Measurements from ENCODE around the gene PROCR. TPM values are rescaled to one million over a fixed set of nuclear protein-coding genes. Genes with fewer than 3 reads are reported as not detected.

The PROCR gene
- total RNA-seq, 1 donor from 2014 or later, result 36.2 TPM

- peaks cover 7% of the 10 kb centered on the region for H3K4me1 Mint-ChIP-seq (ENCODE audit: low read depth, unreplicated experiment)
- peaks cover 29% of the 10 kb centered on the region for H3K27me3 Mint-ChIP-seq (ENCODE audit: low read depth, unreplicated experiment)
- H3K36me3 ChIP-seq (ENCODE audit: insufficient read depth, low read length), result no peaks in the 10 kb centered on the region
- no peak for TF ChIP-seq EZH2 (IDR thresholded peaks at IDR 0.05; ENCODE audit: insufficient read depth, low read length)
- TF ChIP-seq, protein P1, sequence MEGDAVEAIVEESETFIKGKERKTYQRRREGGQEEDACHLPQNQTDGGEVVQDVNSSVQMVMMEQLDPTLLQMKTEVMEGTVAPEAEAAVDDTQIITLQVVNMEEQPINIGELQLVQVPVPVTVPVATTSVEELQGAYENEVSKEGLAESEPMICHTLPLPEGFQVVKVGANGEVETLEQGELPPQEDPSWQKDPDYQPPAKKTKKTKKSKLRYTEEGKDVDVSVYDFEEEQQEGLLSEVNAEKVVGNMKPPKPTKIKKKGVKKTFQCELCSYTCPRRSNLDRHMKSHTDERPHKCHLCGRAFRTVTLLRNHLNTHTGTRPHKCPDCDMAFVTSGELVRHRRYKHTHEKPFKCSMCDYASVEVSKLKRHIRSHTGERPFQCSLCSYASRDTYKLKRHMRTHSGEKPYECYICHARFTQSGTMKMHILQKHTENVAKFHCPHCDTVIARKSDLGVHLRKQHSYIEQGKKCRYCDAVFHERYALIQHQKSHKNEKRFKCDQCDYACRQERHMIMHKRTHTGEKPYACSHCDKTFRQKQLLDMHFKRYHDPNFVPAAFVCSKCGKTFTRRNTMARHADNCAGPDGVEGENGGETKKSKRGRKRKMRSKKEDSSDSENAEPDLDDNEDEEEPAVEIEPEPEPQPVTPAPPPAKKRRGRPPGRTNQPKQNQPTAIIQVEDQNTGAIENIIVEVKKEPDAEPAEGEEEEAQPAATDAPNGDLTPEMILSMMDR (IDR thresholded peaks at IDR 0.05; ENCODE audit: insufficient read depth, low read depth, low read length), result no peak
- peaks cover 7% of the 10 kb centered on the region for H3K4me1 ChIP-seq (ENCODE audit: insufficient read depth, low read length)
- FAIRE-seq (no peak), DNase-seq (ENCODE audit: low read depth) (no peak)
- H4K20me1 ChIP-seq (ENCODE audit: insufficient read depth, low read length), result peaks cover 4% of the 10 kb centered on the region
- peak overlapping the region; percentile 81 for H3K4me2 ChIP-seq (ENCODE audit: low read length)
- H3K27ac Mint-ChIP-seq (ENCODE audit: unreplicated experiment), result no peak overlapping the region
- no peaks in the 10 kb centered on the region for H3K9me3 ChIP-seq (ENCODE audit: insufficient read depth, low read depth, low read length)
- H3K9ac ChIP-seq (ENCODE audit: low read length), result no peak overlapping the region
- H3K36me3 Mint-ChIP-seq (ENCODE audit: low read depth, unreplicated experiment), result peaks cover 3% of the 10 kb centered on the region
- no peaks in the 10 kb centered on the region for H3K79me2 ChIP-seq (ENCODE audit: insufficient read depth, low read length)
- H3K4me3 ChIP-seq (ENCODE audit: insufficient read depth, low read depth, low read length), result no peak overlapping the region
- peak overlapping the region; percentile 86 for H3K4me3 Mint-ChIP-seq (ENCODE audit: unreplicated experiment)
- peaks cover 25% of the 10 kb centered on the region for H3K27me3 ChIP-seq (ENCODE audit: insufficient read depth, low read length)
- peaks cover 4% of the 10 kb centered on the region for H3K9me3 Mint-ChIP-seq (ENCODE audit: unreplicated experiment)
- H3K27ac ChIP-seq (ENCODE audit: low read depth, low read length), result no peak overlapping the region
- no peak overlapping the region for H2AFZ ChIP-seq (ENCODE audit: low read depth, low read length)
Observed at GRCh38 chr20:35225319-35226125, 53.6 kb downstream of the PROCR start.

DNA sequence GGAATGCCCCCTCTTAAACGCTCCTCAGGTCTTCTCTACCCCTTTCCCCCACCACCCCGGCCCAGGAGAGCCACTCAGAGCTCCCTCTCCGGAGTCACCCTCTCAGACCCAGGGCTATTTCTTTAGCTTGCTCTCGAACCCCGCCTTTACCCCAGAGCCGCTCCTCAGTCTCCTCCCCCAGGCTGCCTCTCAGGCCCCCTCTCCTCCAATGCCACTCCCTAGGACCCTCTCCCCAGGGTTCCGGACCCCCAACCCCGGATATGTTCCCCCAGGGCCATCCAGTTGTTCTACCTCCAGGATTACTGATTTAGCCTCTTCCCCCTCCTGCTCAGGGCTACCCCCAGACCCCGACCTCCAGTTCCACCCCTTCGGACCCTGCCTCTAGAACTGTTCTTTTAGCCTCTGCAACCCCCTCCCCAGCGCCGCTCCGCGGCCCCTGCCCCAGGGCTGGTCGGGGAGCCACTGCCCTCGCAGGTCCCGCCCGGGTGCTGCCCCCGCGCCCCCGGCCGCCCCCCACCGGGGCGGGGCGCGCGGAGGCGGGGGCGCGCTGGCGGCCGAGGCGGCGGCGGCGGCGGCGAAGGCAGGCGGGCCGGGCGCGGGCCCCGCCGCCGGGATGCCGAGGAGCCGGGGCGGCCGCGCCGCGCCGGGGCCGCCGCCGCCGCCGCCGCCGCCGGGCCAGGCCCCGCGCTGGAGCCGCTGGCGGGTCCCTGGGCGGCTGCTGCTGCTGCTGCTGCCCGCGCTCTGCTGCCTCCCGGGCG, 54.4 kb downstream of the PROCR start, which contains the start of gene MMP24:
Gene MMP24 (plus strand): TSS at position 565 of the 758 bp plus-strand sequence. CDS start 49 bp downstream, at position 614.
- no peak within 1 kb of the TSS for H3K27ac Mint-ChIP-seq (ENCODE audit: unreplicated experiment)
- peak within 1 kb of the TSS; percentile 86 for H3K4me3 Mint-ChIP-seq (ENCODE audit: unreplicated experiment)
- Histone ChIP-seq H3K36me3 (ENCODE audit: insufficient read depth, low read length) (no peaks in the 10 kb centered on the region), H3K27ac (ENCODE audit: low read depth, low read length) (no peak within 1 kb of the TSS), H3K4me3 (ENCODE audit: insufficient read depth, low read depth, low read length) (peak within 1 kb of the TSS; percentile 5), H4K20me1 (ENCODE audit: insufficient read depth, low read length) (peaks cover 4% of the 10 kb centered on the region), H3K27me3 (ENCODE audit: insufficient read depth, low read length) (peaks cover 25% of the 10 kb centered on the region), H3K4me2 (ENCODE audit: low read length) (peak within 1 kb of the TSS; percentile 87), H3K4me1 (ENCODE audit: insufficient read depth, low read length) (peaks cover 7% of the 10 kb centered on the region), H3K79me2 (ENCODE audit: insufficient read depth, low read length) (no peaks in the 10 kb centered on the region), H2AFZ (ENCODE audit: low read depth, low read length) (no peak within 1 kb of the TSS), H3K9ac (ENCODE audit: low read length) (no peak within 1 kb of the TSS), H3K9me3 (ENCODE audit: insufficient read depth, low read depth, low read length) (no peaks in the 10 kb centered on the region)
- FAIRE-seq (no peak), DNase-seq (ENCODE audit: low read depth) (no peak)
- peaks cover 29% of the 10 kb centered on the region for H3K27me3 Mint-ChIP-seq (ENCODE audit: low read depth, unreplicated experiment)
- peaks cover 7% of the 10 kb centered on the region for H3K4me1 Mint-ChIP-seq (ENCODE audit: low read depth, unreplicated experiment)
- peaks cover 3% of the 10 kb centered on the region for H3K36me3 Mint-ChIP-seq (ENCODE audit: low read depth, unreplicated experiment)
- peak; percentile 76 for TF ChIP-seq EZH2 (IDR thresholded peaks at IDR 0.05; ENCODE audit: insufficient read depth, low read length)
- TF ChIP-seq, protein P1 (IDR thresholded peaks at IDR 0.05; ENCODE audit: insufficient read depth, low read depth, low read length), result no peak
- peaks cover 4% of the 10 kb centered on the region for H3K9me3 Mint-ChIP-seq (ENCODE audit: unreplicated experiment)

Other genes starting within 250 kb of the PROCR start
- 44.6 and 46.4 TPM in 2 replicates for gene GSS, start 216.3 kb upstream of the PROCR start, total RNA-seq
- 0.05 and 0.11 TPM in 2 replicates for gene MYH7B, start 216.2 kb upstream of the PROCR start, total RNA-seq
- gene TRPC4AP, start 79.3 kb upstream of the PROCR start, total RNA-seq, result 92.0 and 92.6 TPM in 2 replicates
- 32.5 and 33.4 TPM in 2 replicates for gene EDEM2, start 24.7 kb upstream of the PROCR start, total RNA-seq
- 13.7 and 15.6 TPM in 2 replicates for gene MMP24, start 54.6 kb downstream of the PROCR start, total RNA-seq
- gene MMP24OS, start 106.0 kb downstream of the PROCR start, total RNA-seq, result 79.8 and 86.5 TPM in 2 replicates
- gene EIF6, start 112.7 kb downstream of the PROCR start, total RNA-seq, result 232 and 271 TPM in 2 replicates
- gene FAM83C, start 120.4 kb downstream of the PROCR start, total RNA-seq, result not detected in 2 replicates
- gene UQCC1, start 239.9 kb downstream of the PROCR start, total RNA-seq, result 44.5 and 49.0 TPM in 2 replicates